Measurements from ENCODE around the gene RWDD1.
A peak's percentile ranks its signal among the peaks of the same experiment; 100 is the strongest.

RWDD1 gene

GRCh38 chr6:116570856-116571682 lies at the start of gene RWDD1:
RWDD1 (plus strand) TSS chr6:116571504; CDS start chr6:116571583, 79 bp downstream.
- DNase-seq: peak; percentile 96

- DNase-seq: no peak
Measured at GRCh38 chr6:116522896-116523295, 48.4 kb upstream of the RWDD1 start.

GRCh38 chr6:116524236-116524635 lies 47.1 kb upstream of the RWDD1 start:
- no peak for DNase-seq

GRCh38 chr6:116528133-116528532 lies 43.2 kb upstream of the RWDD1 start:
- no peak for DNase-seq

- no peak for DNase-seq
Measured at GRCh38 chr6:116528780-116529179, 42.5 kb upstream of the RWDD1 start.

- no peak for DNase-seq
Measured at GRCh38 chr6:116529466-116530290, 41.6 kb upstream of the RWDD1 start.

- DNase-seq: no peak
Measured at GRCh38 chr6:116530436-116530835, 40.9 kb upstream of the RWDD1 start.

GRCh38 chr6:116531675-116532570 lies 39.4 kb upstream of the RWDD1 start:
- DNase-seq: no peak

GRCh38 chr6:116533233-116533957 lies 37.9 kb upstream of the RWDD1 start:
- no peak for DNase-seq

- no peak for DNase-seq
Measured at GRCh38 chr6:116535109-116535508, 36.2 kb upstream of the RWDD1 start.

GRCh38 chr6:116536216-116536621 lies 35.1 kb upstream of the RWDD1 start:
- no peak for DNase-seq

GRCh38 chr6:116542426-116542825 lies 28.9 kb upstream of the RWDD1 start:
- no peak for DNase-seq

- no peak for DNase-seq
Measured at GRCh38 chr6:116543149-116543548, 28.2 kb upstream of the RWDD1 start.

- no peak for DNase-seq
Measured at GRCh38 chr6:116545651-116546050, 25.7 kb upstream of the RWDD1 start, which contains the start of gene TRAPPC3L. TRAPPC3L (minus strand) TSS chr6:116545684; CDS start chr6:116545514, 170 bp downstream.

GRCh38 chr6:116547358-116547757 lies 23.9 kb upstream of the RWDD1 start:
- no peak for DNase-seq

GRCh38 chr6:116550796-116551195 lies 20.5 kb upstream of the RWDD1 start:
- DNase-seq: no peak

GRCh38 chr6:116553451-116553850 lies 17.9 kb upstream of the RWDD1 start, which contains the start of gene CALHM4:
CALHM4 (plus strand) TSS chr6:116553751; CDS start chr6:116553794, 43 bp downstream.
- DNase-seq: no peak

- DNase-seq: no peak
Measured at GRCh38 chr6:116556065-116556464, 15.2 kb upstream of the RWDD1 start.

- no peak for DNase-seq
Measured at GRCh38 chr6:116556814-116557415, 14.4 kb upstream of the RWDD1 start.

- DNase-seq: no peak
Measured at GRCh38 chr6:116557893-116558292, 13.4 kb upstream of the RWDD1 start.

- DNase-seq: no peak
Measured at GRCh38 chr6:116560130-116560529, 11.2 kb upstream of the RWDD1 start.

Data from activated CD8-positive, alpha-beta memory T cell treated with anti-CD3 and anti-CD28 coated beads, Interleukin-2, amount 50 U/mL, for 48 hours (primary cell).